ENCODE data around the gene POU5F2. TPM values are rescaled to one million over a fixed set of nuclear protein-coding genes. Genes with fewer than 3 reads are reported as not detected.

The POU5F2 gene
- total and polyA plus RNA-seq, 9 of the 15 experiments (the other 6 are each of a cell fraction or from before 2014, with no cell fraction given), result 0.01 to 0.40 (median 0.18) TPM; not detected in 2

DNA sequence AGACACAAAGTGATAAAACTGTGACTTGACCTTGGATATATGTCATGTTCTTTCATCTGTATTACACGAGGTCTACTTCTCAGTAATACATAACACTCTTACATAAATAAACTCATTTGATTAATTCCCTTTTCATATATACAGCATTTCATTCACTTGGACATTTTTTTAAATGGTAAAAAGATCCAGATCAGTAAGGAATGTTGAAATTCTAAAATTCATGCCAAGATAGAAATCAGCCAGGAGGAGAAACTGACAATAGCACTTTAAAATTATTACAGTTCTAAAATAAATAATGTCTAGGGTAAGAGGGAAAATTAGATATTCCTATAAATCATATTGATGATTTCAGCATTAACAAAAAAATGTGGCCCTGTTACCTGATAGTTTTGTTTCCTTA is 46.2 kb upstream of the POU5F2 start:
- H3K36me3 ChIP-seq (ENCODE audit: control insufficient read depth, insufficient read depth, low read length), result no peaks in the 10 kb centered on the region
- ATAC-seq (no peak), FAIRE-seq (no peak), DNase-seq (ENCODE audit: extremely low read depth in 1 of 4, low spot score in 3 of 4) (no peak)
- no peak overlapping the region for H3K4me3 ChIP-seq
- no peaks in the 10 kb centered on the region for H3K27me3 ChIP-seq (ENCODE audit: control insufficient read depth in 2 of 2, insufficient read depth in 2 of 2, low read length in 2 of 2)
- no peak overlapping the region for H3K9ac ChIP-seq (ENCODE audit: insufficient read depth in 1 of 2, low read depth in 2 of 2, low read length in 2 of 2)
- H3K9me3 ChIP-seq (replicated peaks; ENCODE audit: control insufficient read depth, insufficient read depth, low read depth, low read length), result no peaks in the 10 kb centered on the region
- ChIA-PET CTCF (ENCODE audit: low intra/inter-chr PET ratio) (no interaction called here), POLR2A (no interaction called here)
- in situ Hi-C loops (cut with MboI) (no loop called here), intact Hi-C loops (cut with micrococcal nuclease) (no loop called here)
- WGBS (ENCODE audit: insufficient coverage, low coverage, missing lambda C conversion rate), result 0% methylated on average over 1 of the region's 1 CpG
- no peaks in the 10 kb centered on the region for H3K79me2 ChIP-seq (ENCODE audit: control insufficient read depth, insufficient read depth, low read length)
- H4K20me1 ChIP-seq (replicated peaks; ENCODE audit: control insufficient read depth, insufficient read depth, low read length), result no peaks in the 10 kb centered on the region
- no peak overlapping the region for H2AFZ ChIP-seq (ENCODE audit: low read depth, low read length)
- no peaks in the 10 kb centered on the region for H3K4me1 ChIP-seq (replicated peaks in 1 of 2; ENCODE audit: control insufficient read depth in 2 of 2, insufficient read depth in 2 of 2, low read length in 2 of 2)
- no TSS peak for BruUV-seq (replicated peaks)
- H3K27ac ChIP-seq (ENCODE audit: extremely low read depth, low read depth, low read length), result no peak overlapping the region
- no peak overlapping the region for H3K4me2 ChIP-seq (ENCODE audit: insufficient read depth, low read length)
- H3K9me1 ChIP-seq (ENCODE audit: control insufficient read depth, insufficient read depth, low read length), result no peaks in the 10 kb centered on the region
- no peak for TF ChIP-seq ZNF253 (CRISPR knock-in tag; conservative IDR thresholded peaks at IDR 0.05)
- TF ChIP-seq GATAD2A (IDR thresholded peaks at IDR 0.05), result no peak
- TF ChIP-seq, protein P1, sequence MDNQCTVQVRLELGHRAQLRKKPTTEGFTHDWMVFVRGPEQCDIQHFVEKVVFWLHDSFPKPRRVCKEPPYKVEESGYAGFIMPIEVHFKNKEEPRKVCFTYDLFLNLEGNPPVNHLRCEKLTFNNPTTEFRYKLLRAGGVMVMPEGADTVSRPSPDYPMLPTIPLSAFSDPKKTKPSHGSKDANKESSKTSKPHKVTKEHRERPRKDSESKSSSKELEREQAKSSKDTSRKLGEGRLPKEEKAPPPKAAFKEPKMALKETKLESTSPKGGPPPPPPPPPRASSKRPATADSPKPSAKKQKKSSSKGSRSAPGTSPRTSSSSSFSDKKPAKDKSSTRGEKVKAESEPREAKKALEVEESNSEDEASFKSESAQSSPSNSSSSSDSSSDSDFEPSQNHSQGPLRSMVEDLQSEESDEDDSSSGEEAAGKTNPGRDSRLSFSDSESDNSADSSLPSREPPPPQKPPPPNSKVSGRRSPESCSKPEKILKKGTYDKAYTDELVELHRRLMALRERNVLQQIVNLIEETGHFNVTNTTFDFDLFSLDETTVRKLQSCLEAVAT (IDR thresholded peaks at IDR 0.05), result no peak
- TF ChIP-seq RFX1 (IDR thresholded peaks at IDR 0.05), result no peak
- no peak for TF ChIP-seq HES1 (IDR thresholded peaks at IDR 0.05; ENCODE audit: low read depth)
- TF ChIP-seq MYC (IDR thresholded peaks at IDR 0.05; ENCODE audit: low read depth, low read length), result no peak
- TF ChIP-seq MYC (CRISPR knock-in tag; IDR thresholded peaks at IDR 0.05; ENCODE audit: borderline replicate concordance, low read depth), result no peak
- no peak for TF ChIP-seq USF2 (CRISPR knock-in tag; IDR thresholded peaks at IDR 0.05)
- TF ChIP-seq, protein P2, sequence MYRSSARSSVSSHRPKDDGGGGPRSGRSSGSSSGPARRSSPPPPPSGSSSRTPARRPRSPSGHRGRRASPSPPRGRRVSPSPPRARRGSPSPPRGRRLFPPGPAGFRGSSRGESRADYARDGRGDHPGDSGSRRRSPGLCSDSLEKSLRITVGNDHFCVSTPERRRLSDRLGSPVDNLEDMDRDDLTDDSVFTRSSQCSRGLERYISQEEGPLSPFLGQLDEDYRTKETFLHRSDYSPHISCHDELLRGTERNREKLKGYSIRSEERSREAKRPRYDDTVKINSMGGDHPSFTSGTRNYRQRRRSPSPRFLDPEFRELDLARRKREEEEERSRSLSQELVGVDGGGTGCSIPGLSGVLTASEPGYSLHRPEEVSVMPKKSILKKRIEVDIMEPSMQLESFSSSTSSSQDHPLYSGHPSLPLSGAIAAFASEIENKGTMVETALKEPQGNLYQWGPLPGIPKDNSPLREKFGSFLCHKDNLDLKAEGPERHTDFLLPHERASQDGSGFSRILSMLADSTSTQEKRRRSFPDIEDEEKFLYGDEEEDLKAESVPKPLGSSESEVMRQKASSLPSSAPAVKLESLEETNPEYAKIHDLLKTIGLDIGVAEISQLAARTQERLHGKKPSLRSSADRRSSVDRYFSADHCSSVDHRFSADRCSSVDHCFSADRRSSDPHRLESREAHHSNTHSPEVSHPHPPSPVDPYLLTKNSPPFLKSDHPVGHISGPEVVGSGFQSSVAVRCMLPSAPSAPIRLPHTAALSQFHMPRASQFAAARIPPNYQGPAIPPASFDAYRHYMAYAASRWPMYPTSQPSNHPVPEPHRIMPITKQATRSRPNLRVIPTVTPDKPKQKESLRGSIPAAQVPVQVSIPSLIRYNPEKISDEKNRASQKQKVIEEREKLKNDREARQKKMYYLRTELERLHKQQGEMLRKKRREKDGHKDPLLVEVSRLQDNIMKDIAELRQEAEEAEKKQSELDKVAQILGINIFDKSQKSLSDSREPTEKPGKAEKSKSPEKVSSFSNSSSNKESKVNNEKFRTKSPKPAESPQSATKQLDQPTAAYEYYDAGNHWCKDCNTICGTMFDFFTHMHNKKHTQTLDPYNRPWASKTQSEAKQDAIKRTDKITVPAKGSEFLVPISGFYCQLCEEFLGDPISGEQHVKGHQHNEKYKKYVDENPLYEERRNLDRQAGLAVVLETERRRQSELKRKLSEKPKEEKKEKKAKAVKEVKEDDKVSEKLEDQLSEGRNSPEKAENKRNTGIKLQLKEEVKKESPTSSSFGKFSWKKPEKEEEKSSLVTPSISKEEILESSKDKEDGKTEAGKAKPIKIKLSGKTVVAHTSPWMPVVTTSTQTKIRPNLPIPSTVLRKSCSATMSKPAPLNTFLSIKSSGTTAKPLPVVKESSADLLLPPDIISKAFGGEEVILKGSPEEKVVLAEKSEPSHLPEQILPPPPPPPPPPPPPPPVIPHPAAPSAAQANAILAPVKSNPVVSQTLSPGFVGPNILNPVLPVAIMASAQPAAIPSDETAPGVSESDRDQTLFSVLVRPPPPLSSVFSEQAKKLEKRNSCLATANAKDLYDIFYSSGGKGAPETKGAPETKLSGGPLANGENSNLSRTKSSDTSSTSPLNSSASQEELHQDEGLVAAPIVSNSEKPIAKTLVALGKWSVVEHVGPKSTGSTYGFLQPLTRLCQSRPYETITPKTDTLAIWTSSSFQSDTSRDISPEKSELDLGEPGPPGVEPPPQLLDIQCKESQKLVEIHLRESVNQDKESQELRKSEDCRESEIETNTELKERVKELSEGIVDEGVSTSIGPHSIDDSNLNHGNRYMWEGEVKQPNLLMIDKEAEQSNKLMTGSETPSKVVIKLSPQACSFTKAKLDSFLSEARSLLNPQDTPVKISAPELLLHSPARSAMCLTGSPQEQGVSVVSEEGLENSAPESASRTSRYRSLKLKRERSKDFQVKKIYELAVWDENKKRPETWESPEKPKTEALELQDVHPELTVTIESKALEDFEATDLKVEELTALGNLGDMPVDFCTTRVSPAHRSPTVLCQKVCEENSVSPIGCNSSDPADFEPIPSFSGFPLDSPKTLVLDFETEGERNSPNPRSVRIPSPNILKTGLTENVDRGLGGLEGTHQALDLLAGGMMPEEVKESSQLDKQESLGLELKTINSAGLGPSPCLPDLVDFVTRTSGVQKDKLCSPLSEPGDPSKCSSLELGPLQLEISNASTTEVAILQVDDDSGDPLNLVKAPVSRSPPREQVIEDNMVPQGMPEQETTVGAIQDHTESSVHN (IDR thresholded peaks at IDR 0.05; ENCODE audit: borderline replicate concordance in 1 of 2, low read depth in 1 of 2), result no peak
- TF ChIP-seq SREBF2 (CRISPR knock-in tag; IDR thresholded peaks at IDR 0.05), result no peak
- TF ChIP-seq ZZZ3 (IDR thresholded peaks at IDR 0.05), result no peak
- TF ChIP-seq ZNF75A (CRISPR knock-in tag; IDR thresholded peaks at IDR 0.05), result no peak
- no peak for TF ChIP-seq SMARCC2 (IDR thresholded peaks at IDR 0.05; ENCODE audit: low read depth)

Measured in K562 (cell line).